Gastrocnemius medialis (tissue), 4 donors: ENCODE data around the gene CAPZA2.

ENCODE experiments used
- CTCF ChIP-seq, 5 experiments: fragments of 450-650 bp in 3 of 5; fragments of 200-600 bp in 2 of 5; sonication (generic) in 2 of 5; IDR thresholded peaks in 4 of 5; conservative IDR thresholded peaks in 1 of 5; 1 replicate in 4 of 5; 2 replicates in 1 of 5; pipeline ENCODE4 v1.5.1; 2016 to 2019; ENCODE audit warnings: antibody characterized with exemption in 5 of 5, mild to moderate bottlenecking in 3 of 5, moderate library complexity in 3 of 5
- POLR2A ChIP-seq, 2 donors: fragments of 450-650 bp; IDR thresholded peaks; one replicate each; pipeline ENCODE4 v1.6.1; 2017; ENCODE audit warnings: antibody characterized with exemption in 2 of 2, mild to moderate bottlenecking in 2 of 2, moderate library complexity in 2 of 2

GRCh38 chr7:116911801-116912200 lies 49.4 kb downstream of the CAPZA2 start:
- TF ChIP-seq CTCF (IDR thresholded peaks at IDR 0.05 in 4 of 5, conservative IDR thresholded peaks at IDR 0.05 in 1 of 5) = no peak
- no peak for TF ChIP-seq POLR2A (IDR thresholded peaks at IDR 0.05)
